ENCODE results near the gene ATP13A3.

The ATP13A3 gene

GRCh38 chr3:194431554-194431953 lies 55.2 kb downstream of the ATP13A3 start:
- no peak for DNase-seq

GRCh38 chr3:194425399-194425798 lies 61.4 kb downstream of the ATP13A3 start:
- DNase-seq = no peak

- no peak for DNase-seq
Measured at GRCh38 chr3:194424953-194425352, 61.8 kb downstream of the ATP13A3 start.

- no peak for DNase-seq
Measured at GRCh38 chr3:194424373-194424772, 62.4 kb downstream of the ATP13A3 start.

GRCh38 chr3:194423317-194423716 lies 63.5 kb downstream of the ATP13A3 start:
- DNase-seq = no peak

GRCh38 chr3:194422188-194422587 lies 64.6 kb downstream of the ATP13A3 start:
- no peak for DNase-seq

- no peak for DNase-seq
Measured at GRCh38 chr3:194418671-194419070, 68.1 kb downstream of the ATP13A3 start.

GRCh38 chr3:194407423-194407822 lies 79.4 kb downstream of the ATP13A3 start:
- DNase-seq = no peak

GRCh38 chr3:194405766-194406165 lies 81.0 kb downstream of the ATP13A3 start:
- no peak for DNase-seq

GRCh38 chr3:194404365-194405140 lies 82.2 kb downstream of the ATP13A3 start:
- DNase-seq = peak; percentile 68

- no peak for DNase-seq
Measured at GRCh38 chr3:194401868-194402329, 84.9 kb downstream of the ATP13A3 start.

GRCh38 chr3:194401346-194401745 lies 85.5 kb downstream of the ATP13A3 start:
- DNase-seq = no peak

GRCh38 chr3:194399874-194400411 lies 86.9 kb downstream of the ATP13A3 start:
- no peak for DNase-seq

- no peak for DNase-seq
Measured at GRCh38 chr3:194399166-194399565, 87.6 kb downstream of the ATP13A3 start, which contains the start of gene GP5. Gene GP5, minus strand, starts transcription at chr3:194399266. Its CDS starts 984 bp downstream, at chr3:194398282.

GRCh38 chr3:194397757-194398312 lies 89.0 kb downstream of the ATP13A3 start:
- no peak for DNase-seq

- DNase-seq = no peak
Measured at GRCh38 chr3:194396859-194397756, 89.7 kb downstream of the ATP13A3 start.

GRCh38 chr3:194396539-194396858 lies 90.3 kb downstream of the ATP13A3 start:
- no peak for DNase-seq

- DNase-seq = peak; percentile 33
Measured at GRCh38 chr3:194395778-194396538, 90.8 kb downstream of the ATP13A3 start.

GRCh38 chr3:194395212-194395611 lies 91.6 kb downstream of the ATP13A3 start:
- no peak for DNase-seq

- no peak for DNase-seq
Measured at GRCh38 chr3:194392576-194392975, 94.2 kb downstream of the ATP13A3 start.

- no peak for DNase-seq
Measured at GRCh38 chr3:194390835-194391234, 96.0 kb downstream of the ATP13A3 start.

GRCh38 chr3:194389269-194389668 lies 97.5 kb downstream of the ATP13A3 start:
- no peak for DNase-seq

Measured in suppressor macrophage treated with lipopolysaccharide for 4 hours (primary cell).